Tibial nerve (tissue), 4 donors: ENCODE results near the gene SAPCD1.
A peak's percentile ranks its signal among the peaks of the same experiment; 100 is the strongest.

Experiments
- CTCF ChIP-seq, 5 experiments: fragments of 200-600 bp in 3 of 5; fragments of 450-650 bp in 2 of 5; sonication (generic) in 3 of 5; IDR thresholded peaks; one replicate each; pipeline ENCODE4 v1.5.1; 2016 to 2019; ENCODE audit warnings: antibody characterized with exemption in 5 of 5, mild to moderate bottlenecking in 3 of 5, moderate library complexity in 2 of 5
- EP300 ChIP-seq, 2 donors: sonication (generic); formaldehyde crosslinking; IDR thresholded peaks; one replicate each; pipeline ENCODE4 v1.6.1; 2017; ENCODE audit warnings: antibody characterized with exemption in 2 of 2, mild to moderate bottlenecking in 1 of 2
- POLR2A ChIP-seq, 2 donors: fragments of 450-650 bp; IDR thresholded peaks; one replicate each; pipeline ENCODE4 v1.6.1; 2017; ENCODE audit warnings: antibody characterized with exemption in 2 of 2, mild to moderate bottlenecking in 2 of 2, moderate library complexity in 2 of 2

GRCh38 chr6:31769684-31770371, 7.4 kb downstream of the SAPCD1 start:
- peak; percentile 31 to 81 (median 60) for TF ChIP-seq CTCF (IDR thresholded peaks at IDR 0.05)
- TF ChIP-seq POLR2A (IDR thresholded peaks at IDR 0.05), result no peak
- no peak for TF ChIP-seq EP300 (IDR thresholded peaks at IDR 0.05)
